22Rv1 (cell line): Measurements from ENCODE around the gene NDUFB8.

Experiments used
- CTCF ChIP-seq: fragments of 450-650 bp; IDR thresholded peaks from 2 replicates; pipeline ENCODE4 v1.5.1; 2017; ENCODE audit warnings: mild to moderate bottlenecking
- ZFX ChIP-seq: fragments of 450-650 bp; IDR thresholded peaks from 2 replicates; pipeline ENCODE4 v1.6.1; 2017; ENCODE audit warnings: antibody characterized with exemption, borderline replicate concordance

GRCh38 chr10:100567249-100567648 is 37.6 kb upstream of the NDUFB8 start:
- TF ChIP-seq CTCF (no peak), ZFX (no peak)
